OCI-LY7 (cell line): ENCODE measurements around the gene ICA1L.

Experiments
- EZH2phosphoT487 ChIP-seq: fragments of 200-600 bp; sonication (generic); IDR thresholded peaks from 2 replicates; pipeline ENCODE4 v1.6.1; 2018; ENCODE audit warnings: low read depth, borderline replicate concordance, mild to moderate bottlenecking, mixed run types, antibody characterized with exemption, low read length, moderate library complexity, mixed read lengths
- TF ChIP-seq, protein P1 (sequence below): fragments of 200-600 bp; sonication (generic); conservative IDR thresholded peaks from 2 replicates; pipeline ENCODE4 v1.5.1; 2014; ENCODE audit warnings: mild to moderate bottlenecking, antibody characterized with exemption, low read length, moderate library complexity, mixed read lengths

DNA sequence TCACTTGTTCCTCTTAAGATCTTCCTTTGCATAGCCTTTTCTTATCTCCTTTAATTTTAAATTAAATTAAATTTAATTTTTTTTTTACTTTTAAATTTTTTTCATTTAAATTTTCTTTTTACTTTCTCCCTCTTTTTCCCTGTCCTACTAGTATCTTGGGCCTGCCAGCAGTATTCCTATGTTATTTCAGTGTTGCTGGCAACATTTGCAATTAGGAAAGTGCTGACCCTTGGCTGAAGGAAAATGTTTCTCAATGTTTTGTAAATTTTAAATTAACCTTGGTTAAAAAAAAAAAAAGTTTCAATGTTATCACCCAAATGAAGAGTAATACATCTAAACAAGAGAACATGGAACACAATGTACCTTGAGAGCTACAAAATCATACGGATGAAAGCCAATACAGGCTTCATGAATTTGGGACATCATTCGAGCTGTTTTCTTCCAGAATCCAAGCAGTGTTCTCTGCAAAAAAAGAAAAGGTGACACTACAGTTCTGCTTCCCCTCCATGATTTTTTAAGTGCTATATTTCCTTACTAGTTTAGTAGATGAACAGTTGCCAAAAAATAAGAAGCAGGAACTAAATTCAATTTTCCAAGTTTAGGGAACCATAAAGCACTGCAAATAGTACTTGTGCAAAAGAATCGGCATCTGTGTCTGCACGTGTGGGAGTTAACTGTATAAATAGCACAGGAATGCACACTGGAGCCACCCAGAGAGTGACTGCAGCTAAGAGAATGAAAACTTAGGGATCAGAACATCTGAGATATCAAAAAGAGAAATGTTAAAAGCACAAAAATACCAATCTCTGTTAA lies 55.8 kb downstream of the ICA1L start:
- TF ChIP-seq, protein P1, sequence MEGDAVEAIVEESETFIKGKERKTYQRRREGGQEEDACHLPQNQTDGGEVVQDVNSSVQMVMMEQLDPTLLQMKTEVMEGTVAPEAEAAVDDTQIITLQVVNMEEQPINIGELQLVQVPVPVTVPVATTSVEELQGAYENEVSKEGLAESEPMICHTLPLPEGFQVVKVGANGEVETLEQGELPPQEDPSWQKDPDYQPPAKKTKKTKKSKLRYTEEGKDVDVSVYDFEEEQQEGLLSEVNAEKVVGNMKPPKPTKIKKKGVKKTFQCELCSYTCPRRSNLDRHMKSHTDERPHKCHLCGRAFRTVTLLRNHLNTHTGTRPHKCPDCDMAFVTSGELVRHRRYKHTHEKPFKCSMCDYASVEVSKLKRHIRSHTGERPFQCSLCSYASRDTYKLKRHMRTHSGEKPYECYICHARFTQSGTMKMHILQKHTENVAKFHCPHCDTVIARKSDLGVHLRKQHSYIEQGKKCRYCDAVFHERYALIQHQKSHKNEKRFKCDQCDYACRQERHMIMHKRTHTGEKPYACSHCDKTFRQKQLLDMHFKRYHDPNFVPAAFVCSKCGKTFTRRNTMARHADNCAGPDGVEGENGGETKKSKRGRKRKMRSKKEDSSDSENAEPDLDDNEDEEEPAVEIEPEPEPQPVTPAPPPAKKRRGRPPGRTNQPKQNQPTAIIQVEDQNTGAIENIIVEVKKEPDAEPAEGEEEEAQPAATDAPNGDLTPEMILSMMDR: no peak
- no peak for TF ChIP-seq EZH2phosphoT487
